GM23248 (cell line): Measurements from ENCODE around the gene CC2D1B. TPM values are rescaled to one million over a fixed set of nuclear protein-coding genes. Genes with fewer than 3 reads are reported as not detected.

Experiments
- DNase-seq: peaks from one replicate; pipeline ENCODE4 v3.0.0-alpha.2; 2015
- H2AFZ ChIP-seq: fragments of 200-600 bp; sonication (generic); 2 replicates; pipeline ENCODE4 v1.6.1; 2016; ENCODE audit warnings: antibody characterized with exemption
- H3F3A ChIP-seq: fragments of 200-600 bp; sonication (generic); 2 replicates; pipeline ENCODE4 v1.6.1; 2016; ENCODE audit warnings: mild to moderate bottlenecking, antibody characterized with exemption, mixed run types; ENCODE audit not compliant: insufficient read depth
- H3K27ac ChIP-seq: fragments of 200-600 bp; sonication (generic); 2 replicates; pipeline ENCODE4 v1.5.1; 2016; ENCODE audit warnings: mild to moderate bottlenecking
- H3K27me3 ChIP-seq: fragments of 200-600 bp; sonication (generic); replicated peaks from 2 replicates; pipeline ENCODE4 v1.6.1; 2016; ENCODE audit warnings: mild to moderate bottlenecking; ENCODE audit not compliant: insufficient read depth
- H3K36me3 ChIP-seq: fragments of 200-600 bp; sonication (generic); 2 replicates; pipeline ENCODE4 v1.6.1; 2016; ENCODE audit warnings: low read depth, mild to moderate bottlenecking
- H3K4me1 ChIP-seq: fragments of 200-600 bp; sonication (generic); 2 replicates; pipeline ENCODE4 v1.6.1; 2016; ENCODE audit warnings: mild to moderate bottlenecking; ENCODE audit not compliant: insufficient read depth
- H3K4me2 ChIP-seq: fragments of 200-600 bp; sonication (generic); one replicate; pipeline ENCODE4 v1.6.1; 2016; ENCODE audit warnings: mild to moderate bottlenecking; ENCODE audit not compliant: unreplicated experiment
- H3K4me3 ChIP-seq: fragments of 200-600 bp; sonication (generic); 2 replicates; pipeline ENCODE4 v1.5.1; 2016; ENCODE audit warnings: mild to moderate bottlenecking
- H3K79me2 ChIP-seq: fragments of 200-600 bp; sonication (generic); 2 replicates; pipeline ENCODE4 v1.6.1; 2016; ENCODE audit warnings: mild to moderate bottlenecking; ENCODE audit not compliant: insufficient read depth
- H3K9ac ChIP-seq: fragments of 200-600 bp; sonication (generic); 2 replicates; pipeline ENCODE4 v1.6.1; 2016; ENCODE audit warnings: mild to moderate bottlenecking
- H3K9me2 ChIP-seq: fragments of 200-600 bp; sonication (generic); 2 replicates; pipeline ENCODE4 v1.6.1; 2016; ENCODE audit warnings: mixed run types, mild to moderate bottlenecking, moderate library complexity; ENCODE audit not compliant: insufficient read depth
- H3K9me3 ChIP-seq: fragments of 200-600 bp; sonication (generic); one replicate; pipeline ENCODE4 v1.6.1; 2017; ENCODE audit warnings: low read depth
- H4K20me1 ChIP-seq: fragments of 200-600 bp; sonication (generic); 2 replicates; pipeline ENCODE4 v1.6.0; 2016; ENCODE audit not compliant: insufficient read depth
- EZH2 ChIP-seq: fragments of 200-600 bp; sonication (generic); IDR thresholded peaks from 2 replicates; pipeline ENCODE4 v1.6.1; 2018; ENCODE audit warnings: antibody characterized with exemption, mild to moderate bottlenecking; ENCODE audit not compliant: insufficient read depth, poor library complexity, severe bottlenecking
- EZH2phosphoT487 ChIP-seq: fragments of 200-600 bp; sonication (generic); IDR thresholded peaks from 2 replicates; pipeline ENCODE4 v1.6.1; 2018; ENCODE audit warnings: antibody characterized with exemption, moderate library complexity, mild to moderate bottlenecking, low read depth; ENCODE audit not compliant: insufficient read depth
- WGBS, 2 experiments: methylation state at CpG; one replicate each; pipeline ENCODE4 v1.1.6; 2015 to 2017; ENCODE audit warnings: low lambda C conversion rate in 2 of 2, low coverage in 1 of 2; ENCODE audit errors: missing lambda C conversion rate in 2 of 2; 5-methylcytosine and 5-hydroxymethylcytosine counted together
- in situ Hi-C: fragments of 300-500 bp; cut with MboI; formaldehyde crosslinking; loops from 2 replicates; pipeline ENCODE4 v1.15.0; 2020
- polyA plus RNA-seq: library from polyadenylated mRNA; unstranded; fragments of >200 nt; fragmentation: Nextera tagmentation; extraction: Ambion mirVana; gene quantifications from 2 replicates; pipeline ENCODE4 v1.2.1, GENCODE V29; 2016
- total RNA-seq: library from RNA; depleted of rRNA; stranded (reverse); fragments of >200 nt; shearing (Covaris generic); gene quantifications from 2 replicates; pipeline ENCODE4 v1.2.3, GENCODE V29; 2014

Gene CC2D1B
- total and polyA plus RNA-seq, 2 experiments from 2014 or later = 12.6 to 37.2 TPM

- H3K27me3 ChIP-seq = no peaks in the 10 kb centered on the region
- 97% methylated on average over 9 of the region's 9 CpGs for WGBS, 2 experiments
- in situ Hi-C loops = no loop called here
Observed at GRCh38 chr1:52357397-52357796, 8.6 kb downstream of the CC2D1B start.

GRCh38 chr1:52356818-52357355 is 9.1 kb downstream of the CC2D1B start:
- Histone ChIP-seq H2AFZ (no peak overlapping the region), H3K4me3 (no peak overlapping the region), H3K9ac (no peak overlapping the region), H3K27ac (no peak overlapping the region), H3K9me2 (no peaks in the 10 kb centered on the region), H3K27me3 (no peaks in the 10 kb centered on the region), H3K79me2 (peaks cover 3% of the 10 kb centered on the region; the same call in 1 of the 2 replicates), H3K9me3 (no peaks in the 10 kb centered on the region), H4K20me1 (no peaks in the 10 kb centered on the region), H3K4me2 (no peak overlapping the region), H3K4me1 (no peaks in the 10 kb centered on the region), H3K36me3 (peaks cover 40% of the 10 kb centered on the region), H3F3A (peaks cover 4% of the 10 kb centered on the region; the same call in 1 of the 2 replicates)
- in situ Hi-C loops = no loop called here
- DNase-seq = no peak
- WGBS, 2 experiments = 93 to 94% methylated on average over 8 of the region's 8 CpGs
- TF ChIP-seq EZH2 (no peak), EZH2phosphoT487 (no peak)

More at GRCh38 chr1:52357397-52357796, 8.6 kb downstream of the CC2D1B start:
- Histone ChIP-seq H3K4me2 (no peak overlapping the region), H3K9me2 (no peaks in the 10 kb centered on the region), H3K4me1 (no peaks in the 10 kb centered on the region), H3K27ac (no peak overlapping the region), H3K9me3 (no peaks in the 10 kb centered on the region), H2AFZ (no peak overlapping the region), H4K20me1 (no peaks in the 10 kb centered on the region), H3K79me2 (peaks cover 8% of the 10 kb centered on the region; the same call in 1 of the 2 replicates), H3K36me3 (peaks cover 36% of the 10 kb centered on the region), H3K4me3 (no peak overlapping the region), H3F3A (no peaks in the 10 kb centered on the region), H3K9ac (no peak overlapping the region)
- DNase-seq = no peak
- TF ChIP-seq EZH2 (no peak), EZH2phosphoT487 (no peak)

- Histone ChIP-seq H3K9me3 (no peaks in the 10 kb centered on the region), H3K9ac (no peak overlapping the region), H3K4me1 (no peaks in the 10 kb centered on the region), H3K27me3 (no peaks in the 10 kb centered on the region), H3K27ac (no peak overlapping the region), H3K9me2 (no peaks in the 10 kb centered on the region), H3K36me3 (peaks cover 41% of the 10 kb centered on the region), H3K4me2 (no peak overlapping the region), H3K79me2 (no peaks in the 10 kb centered on the region), H4K20me1 (no peaks in the 10 kb centered on the region), H2AFZ (no peak overlapping the region), H3F3A (peaks cover 10% of the 10 kb centered on the region), H3K4me3 (no peak overlapping the region)
- TF ChIP-seq EZH2 = no peak
- no peak for TF ChIP-seq EZH2phosphoT487
- 72 to 76% methylated on average over 11 of the region's 11 CpGs for WGBS, 2 experiments
- DNase-seq = no peak
- in situ Hi-C loops = no loop called here
Observed at GRCh38 chr1:52355847-52356505, 10.0 kb downstream of the CC2D1B start.

DNA sequence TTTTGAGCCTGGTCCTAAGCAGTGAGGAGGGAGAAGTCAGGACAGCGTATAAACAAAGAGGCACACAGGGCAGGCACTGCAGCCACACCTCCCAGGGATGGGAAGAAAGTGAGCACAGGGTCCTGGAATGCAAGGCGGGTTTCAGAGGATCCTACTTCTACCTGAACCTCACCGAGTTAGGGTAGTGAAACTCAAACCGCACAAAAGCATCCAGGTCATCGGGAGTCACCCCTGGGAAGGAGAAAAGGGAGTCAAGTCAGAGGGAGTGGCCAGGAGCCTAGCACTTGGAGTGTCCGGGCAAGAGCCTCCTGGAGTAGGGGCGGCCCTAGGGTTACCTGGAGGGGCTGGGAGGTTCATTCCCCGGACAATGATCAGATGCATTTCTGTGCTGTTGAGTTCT is 10.6 kb downstream of the CC2D1B start:
- H3K4me2 ChIP-seq = no peak overlapping the region
- no peak overlapping the region for H3K4me3 ChIP-seq
- 96 to 99% methylated on average over 8 of the region's 8 CpGs for whole genome bisulfite sequencing, 2 experiments
- no peak overlapping the region for H3K27ac ChIP-seq
- no peak overlapping the region for H2AFZ ChIP-seq
- no peaks in the 10 kb centered on the region for H3K27me3 ChIP-seq
- DNase-seq = no peak
- in situ Hi-C loops = no loop called here
- H3K9me2 ChIP-seq = no peaks in the 10 kb centered on the region
- H3K9ac ChIP-seq = no peak overlapping the region
- peaks cover 10% of the 10 kb centered on the region for H3F3A ChIP-seq
- peaks cover 43% of the 10 kb centered on the region for H3K36me3 ChIP-seq
- H4K20me1 ChIP-seq = no peaks in the 10 kb centered on the region
- H3K79me2 ChIP-seq = no peaks in the 10 kb centered on the region
- H3K9me3 ChIP-seq = no peaks in the 10 kb centered on the region
- TF ChIP-seq EZH2 (no peak), EZH2phosphoT487 (no peak)
- no peaks in the 10 kb centered on the region for H3K4me1 ChIP-seq
